Measurements from ENCODE around the gene SMG6. TPM values are rescaled to one million over a fixed set of nuclear protein-coding genes. Genes with fewer than 3 reads are reported as not detected.

SMG6 gene
- total RNA-seq, 8 experiments from 2014 or later: 18.5 to 54.9 (median 30.6) TPM

GRCh38 chr17:2037155-2037554 is 266.4 kb downstream of the SMG6 start:
- no peak overlapping the region for H3K4me3 ChIP-seq
- 60 to 100% methylated on average over 1 to 2 of the region's 10 CpGs; no CpG with 5 or more reads in 8 of the 10 experiments for WGBS, 10 experiments
- H3K27ac ChIP-seq: no peak overlapping the region
- ATAC-seq (replicated peaks in 6 of 8): no peak
- peaks cover 8 to 16% of the 10 kb centered on the region in 2 donors for H3K4me1 ChIP-seq (replicated peaks in 1 of 2)
- in situ Hi-C loops (cut with MboI; ENCODE audit: low pct_unique_long_range_greater_than_20kb in 2 of 9, low sequenced_read_pairs in 9 of 9, unreplicated experiment in 9 of 9): loop anchor here in 6 of 9 experiments (10.0 to 25.0 kb wide), 3 partner anchors 125 to 325 kb away; partner anchors contain the start of genes TLCD2 (in 4 of the 6) and WDR81 (in 4 of the 6)

GRCh38 chr17:2035541-2036488 is 267.8 kb downstream of the SMG6 start:
- H3K4me3 ChIP-seq: no peak overlapping the region
- in situ Hi-C loops (cut with MboI; ENCODE audit: low pct_unique_long_range_greater_than_20kb in 2 of 9, low sequenced_read_pairs in 9 of 9, unreplicated experiment in 9 of 9): loop anchor here in 6 of 9 experiments (10.0 to 25.0 kb wide), 3 partner anchors 124 to 324 kb away; partner anchors contain the start of genes TLCD2 (in 4 of the 6) and WDR81 (in 4 of the 6)
- WGBS, 10 experiments: 69 to 100% (median 80%) methylated on average over 1 to 6 of the region's 29 CpGs; no CpG with 5 or more reads in 4 of the 10 experiments

DNA sequence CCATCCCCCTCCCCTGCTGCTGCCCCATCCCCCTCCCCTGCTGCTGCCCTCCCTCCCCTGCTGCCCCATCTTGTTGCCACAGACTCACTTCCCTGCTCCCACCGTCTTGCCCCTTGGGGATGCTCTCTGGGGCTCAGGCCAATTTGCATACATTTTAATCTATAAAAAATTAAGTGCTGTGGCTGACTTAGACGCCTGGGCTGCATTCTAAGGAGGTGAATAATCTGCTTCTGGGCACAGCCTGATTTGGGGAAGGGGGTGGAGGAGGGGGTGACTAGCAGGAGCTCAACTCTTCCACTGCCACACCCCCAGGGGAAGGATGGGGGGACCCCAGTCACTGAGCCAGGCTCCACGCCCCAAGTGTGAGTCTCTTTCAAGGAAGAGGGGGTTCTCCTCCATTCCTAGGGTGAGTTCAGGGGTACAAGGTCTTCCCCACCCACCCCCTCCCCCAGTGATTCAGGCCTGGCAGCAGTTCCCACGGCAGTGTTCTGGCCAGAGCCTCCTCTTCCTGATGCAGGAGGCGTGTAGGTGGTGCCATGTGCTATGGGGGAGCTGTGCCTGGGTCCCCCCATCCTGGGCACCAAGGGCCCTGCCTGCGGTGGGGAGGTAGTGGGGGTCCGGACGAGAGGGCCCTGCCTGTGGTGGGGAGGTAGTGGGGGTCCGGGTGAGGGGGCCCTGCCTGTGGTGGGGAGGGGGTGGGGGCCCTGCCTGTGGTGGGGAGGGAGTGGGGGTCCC is 268.6 kb downstream of the SMG6 start:
- in situ Hi-C loops (cut with MboI; ENCODE audit: low pct_unique_long_range_greater_than_20kb in 2 of 9, low sequenced_read_pairs in 9 of 9, unreplicated experiment in 9 of 9): loop anchor here in 6 of 9 experiments (10.0 to 25.0 kb wide), 3 partner anchors 123 to 323 kb away; partner anchors contain the start of genes TLCD2 (in 4 of the 6) and WDR81 (in 4 of the 6)
- Histone ChIP-seq H3K4me1 (replicated peaks in 1 of 2) (peaks cover 7 to 17% of the 10 kb centered on the region in 2 donors), H3K27ac (no peak overlapping the region), H3K4me3 (no peak overlapping the region)
- WGBS, 10 experiments: no CpG with 5 or more reads among the region's 9 CpGs
- ATAC-seq (replicated peaks in 6 of 8): peak in 1 of 8 experiments; percentile 6

More at GRCh38 chr17:2035541-2036488, 267.8 kb downstream of the SMG6 start:
- no peak overlapping the region for H3K27ac ChIP-seq
- ATAC-seq (replicated peaks in 6 of 8): no peak
- H3K4me1 ChIP-seq (replicated peaks in 1 of 2): peaks cover 7 to 18% of the 10 kb centered on the region in 2 donors

DNA sequence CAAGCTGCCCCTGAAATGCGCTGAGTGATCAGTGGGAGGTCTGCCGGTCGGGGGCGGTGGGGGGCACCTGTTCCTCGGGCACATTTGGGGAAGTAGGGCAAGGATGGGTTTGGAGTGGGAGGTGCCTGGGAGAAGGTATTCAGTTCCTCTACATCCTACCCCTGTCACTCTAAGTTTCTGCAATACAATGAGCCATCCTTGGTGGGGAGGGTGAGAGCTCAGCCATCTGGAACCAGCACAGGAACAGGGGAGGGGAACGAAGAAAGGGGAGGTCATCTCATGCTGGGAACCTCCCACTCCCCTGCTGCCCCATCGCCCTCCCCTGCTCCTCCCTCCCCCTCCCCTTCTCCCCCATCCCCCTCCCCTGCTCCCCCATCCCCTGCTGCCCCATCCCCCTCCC is 269.4 kb downstream of the SMG6 start:
- in situ Hi-C loops (cut with MboI; ENCODE audit: low pct_unique_long_range_greater_than_20kb in 2 of 9, low sequenced_read_pairs in 9 of 9, unreplicated experiment in 9 of 9): loop anchor here in 6 of 9 experiments (10.0 to 25.0 kb wide), 3 partner anchors 122 to 322 kb away; partner anchors contain the start of genes TLCD2 (in 4 of the 6) and WDR81 (in 4 of the 6)
- no peak for ATAC-seq (replicated peaks in 6 of 8)
- Histone ChIP-seq H3K4me1 (replicated peaks in 1 of 2) (peaks cover 9 to 17% of the 10 kb centered on the region in 2 donors), H3K4me3 (no peak overlapping the region), H3K27ac (no peak overlapping the region)
- no CpG with 5 or more reads among the region's 7 CpGs for WGBS, 10 experiments

GRCh38 chr17:2033153-2033552 is 270.4 kb downstream of the SMG6 start:
- 60 to 100% (median 85%) methylated on average over 1 to 7 of the region's 7 CpGs; no CpG with 5 or more reads in 2 of the 10 experiments for WGBS, 10 experiments
- H3K4me1 ChIP-seq (replicated peaks in 1 of 2): peaks cover 16 to 27% of the 10 kb centered on the region in 2 donors
- H3K27ac ChIP-seq: no peak overlapping the region
- ATAC-seq (replicated peaks in 6 of 8): no peak
- in situ Hi-C loops (cut with MboI; ENCODE audit: low pct_unique_long_range_greater_than_20kb in 2 of 9, low sequenced_read_pairs in 9 of 9, unreplicated experiment in 9 of 9): loop anchor here in 6 of 9 experiments (10.0 to 25.0 kb wide), 3 partner anchors 121 to 321 kb away; partner anchors contain the start of genes TLCD2 (in 4 of the 6) and WDR81 (in 4 of the 6)
- no peak overlapping the region for H3K4me3 ChIP-seq

DNA sequence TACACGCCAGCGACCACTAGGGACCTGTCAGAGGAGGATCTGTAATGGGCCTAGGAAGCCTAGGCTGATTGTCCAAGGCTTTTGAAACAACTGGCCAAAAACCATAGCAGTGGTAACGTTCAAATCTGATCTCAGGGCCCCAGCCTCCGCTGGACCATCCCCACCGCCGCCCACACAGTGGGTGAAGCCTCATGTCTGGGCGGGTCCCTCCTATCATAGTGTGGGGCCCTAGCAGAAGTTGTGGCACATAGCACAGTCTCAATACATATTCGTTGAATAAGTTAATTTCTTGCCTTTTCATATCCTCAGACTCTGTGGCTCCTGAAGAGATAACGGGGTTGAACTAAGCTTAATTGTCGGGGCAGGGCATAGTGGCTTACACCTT is 272.8 kb downstream of the SMG6 start:
- peaks cover 16 to 23% of the 10 kb centered on the region in 2 donors for H3K4me1 ChIP-seq (replicated peaks in 1 of 2)
- peak overlapping the region; percentile 81 to 99 (median 87) for H3K4me3 ChIP-seq
- WGBS, 10 experiments: 0 to 60% (median 13%) methylated on average over 1 to 7 of the region's 10 CpGs; no CpG with 5 or more reads in 2 of the 10 experiments
- ATAC-seq (replicated peaks in 6 of 8): peak in 3 of 8 experiments; percentile 34 to 47 (median 42)
- in situ Hi-C loops (cut with MboI; ENCODE audit: low pct_unique_long_range_greater_than_20kb in 2 of 9, low sequenced_read_pairs in 9 of 9, unreplicated experiment in 9 of 9): loop anchor here in 6 of 9 experiments (10.0 to 25.0 kb wide), 3 partner anchors 118 to 318 kb away; partner anchors contain the start of genes TLCD2 (in 4 of the 6) and WDR81 (in 4 of the 6)
- H3K27ac ChIP-seq: peak overlapping the region; percentile 65 to 71

DNA sequence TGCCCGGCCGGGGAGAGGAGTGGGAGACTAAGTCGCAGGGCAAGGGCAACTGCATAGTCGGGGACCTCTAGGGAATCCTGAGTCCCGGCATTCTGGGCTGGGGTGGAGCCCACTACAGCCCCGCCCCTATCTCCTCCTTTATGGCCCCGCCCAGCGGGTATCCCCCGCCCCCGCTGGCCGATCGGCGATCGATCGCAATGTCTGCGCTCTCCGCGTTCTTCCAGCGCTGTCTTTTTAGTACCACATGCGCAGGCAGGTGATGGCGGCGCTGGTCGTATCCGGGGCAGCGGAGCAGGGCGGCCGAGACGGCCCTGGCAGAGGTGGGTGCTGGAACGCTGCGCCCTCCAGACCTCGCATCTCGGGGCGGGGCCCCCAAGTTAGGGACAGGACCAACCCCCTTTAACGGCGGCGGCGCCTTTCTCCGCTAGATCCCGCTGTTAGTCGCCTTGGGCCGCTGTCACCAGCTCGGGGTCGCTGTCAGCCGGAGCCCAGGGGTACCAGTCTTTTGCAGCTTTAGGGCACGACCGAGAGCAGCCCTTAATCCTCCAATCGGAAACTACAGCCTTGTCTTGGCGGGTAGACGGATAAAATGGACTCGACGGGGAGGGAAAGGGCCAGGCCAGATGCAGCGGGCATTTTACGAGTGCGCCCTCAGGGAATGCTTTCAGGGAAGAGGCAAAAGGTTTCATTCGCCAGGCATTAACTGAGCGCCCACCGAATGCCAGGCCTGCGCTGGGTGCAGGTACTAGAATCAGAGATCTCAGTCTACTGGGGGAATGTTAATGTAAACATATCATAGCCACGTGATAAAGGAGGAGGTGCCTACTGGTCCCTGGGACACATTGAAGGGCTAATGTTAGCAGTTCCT is 273.4 kb downstream of the SMG6 start, which contains the start of gene DPH1:
DPH1 (plus strand) TSS at position 243 of the 868 bp plus-strand sequence; CDS start at position 260, 17 bp downstream.
- WGBS, 10 experiments: 0 to 7% (median 0%) methylated on average over 3 to 13 of the region's 59 CpGs; no CpG with 5 or more reads in 3 of the 10 experiments
- Histone ChIP-seq H3K27ac (peak within 1 kb of the TSS; percentile 71 to 74), H3K4me1 (replicated peaks in 1 of 2) (peaks cover 16 to 24% of the 10 kb centered on the region in 2 donors), H3K4me3 (peak within 1 kb of the TSS; percentile 81 to 99 (median 87))
- in situ Hi-C loops (cut with MboI; ENCODE audit: low pct_unique_long_range_greater_than_20kb in 2 of 9, low sequenced_read_pairs in 9 of 9, unreplicated experiment in 9 of 9): loop anchor here (5.0 to 25.0 kb wide), 5 partner anchors 115 to 318 kb away; partner anchors contain the start of genes TLCD2 (in 4 of the 9) and WDR81 (in 4 of the 9)
- ATAC-seq (replicated peaks in 6 of 8): peak; percentile 77 to 87 (median 86)

- Histone ChIP-seq H3K27ac (no peak overlapping the region), H3K4me3 (no peak overlapping the region), H3K4me1 (replicated peaks in 1 of 2) (peaks cover 13 to 21% of the 10 kb centered on the region in 2 donors)
- in situ Hi-C loops (cut with MboI; ENCODE audit: low pct_unique_long_range_greater_than_20kb in 2 of 9, low sequenced_read_pairs in 9 of 9, unreplicated experiment in 9 of 9): loop anchor here (5.0 to 25.0 kb wide), 5 partner anchors 114 to 316 kb away; partner anchors contain the start of genes TLCD2 (in 4 of the 9) and WDR81 (in 4 of the 9)
- 0 to 100% (median 100%) methylated on average over 1 of the region's 6 CpGs; no CpG with 5 or more reads in 7 of the 10 experiments for WGBS, 10 experiments
- ATAC-seq (replicated peaks in 6 of 8): no peak
Observed at GRCh38 chr17:2028737-2029136, 274.8 kb downstream of the SMG6 start.

GRCh38 chr17:2028234-2028614 is 275.4 kb downstream of the SMG6 start:
- no peak overlapping the region for H3K27ac ChIP-seq
- WGBS, 10 experiments: 79 to 83% methylated on average over 1 to 3 of the region's 5 CpGs; no CpG with 5 or more reads in 8 of the 10 experiments
- no peak for ATAC-seq (replicated peaks in 6 of 8)
- in situ Hi-C loops (cut with MboI; ENCODE audit: low pct_unique_long_range_greater_than_20kb in 2 of 9, low sequenced_read_pairs in 9 of 9, unreplicated experiment in 9 of 9): loop anchor here (5.0 to 25.0 kb wide), 5 partner anchors 113 to 316 kb away; partner anchors contain the start of genes TLCD2 (in 4 of the 9) and WDR81 (in 4 of the 9)
- no peak overlapping the region for H3K4me3 ChIP-seq
- peaks cover 16 to 23% of the 10 kb centered on the region in 2 donors for H3K4me1 ChIP-seq (replicated peaks in 1 of 2)

GRCh38 chr17:2027528-2028233 is 275.9 kb downstream of the SMG6 start:
- ATAC-seq (replicated peaks in 6 of 8): no peak
- H3K27ac ChIP-seq: no peak overlapping the region
- in situ Hi-C loops (cut with MboI; ENCODE audit: low pct_unique_long_range_greater_than_20kb in 2 of 9, low sequenced_read_pairs in 9 of 9, unreplicated experiment in 9 of 9): loop anchor here (5.0 to 25.0 kb wide), 5 partner anchors 113 to 315 kb away; partner anchors contain the start of genes TLCD2 (in 4 of the 9) and WDR81 (in 4 of the 9)
- H3K4me1 ChIP-seq (replicated peaks in 1 of 2): peaks cover 21 to 29% of the 10 kb centered on the region in 2 donors
- WGBS, 10 experiments: 40 to 92% (median 67%) methylated on average over 1 to 4 of the region's 11 CpGs; no CpG with 5 or more reads in 3 of the 10 experiments
- H3K4me3 ChIP-seq: no peak overlapping the region

Data from motor neuron (in vitro differentiated cells).